Measurements from ENCODE around the gene GDAP2.

- no peak for TF ChIP-seq CTCF (IDR thresholded peaks at IDR 0.05 in 8 of 11, conservative IDR thresholded peaks at IDR 0.05 in 3 of 11)
- no peak for TF ChIP-seq POLR2AphosphoS5 (IDR thresholded peaks at IDR 0.05)
- TF ChIP-seq POLR2A (IDR thresholded peaks at IDR 0.05) = no peak
Measured at GRCh38 chr1:117879284-117879683, 50.1 kb downstream of the GDAP2 start.
